ENCODE results near the gene OR4C12.
A peak's percentile ranks its signal among the peaks of the same experiment; 100 is the strongest.
"Not testable (repeated sequence)": the region's sequence is repeated elsewhere in the genome, so short reads cannot be mapped to it uniquely, and the experiment has no call there.

OR4C12 gene

DNA sequence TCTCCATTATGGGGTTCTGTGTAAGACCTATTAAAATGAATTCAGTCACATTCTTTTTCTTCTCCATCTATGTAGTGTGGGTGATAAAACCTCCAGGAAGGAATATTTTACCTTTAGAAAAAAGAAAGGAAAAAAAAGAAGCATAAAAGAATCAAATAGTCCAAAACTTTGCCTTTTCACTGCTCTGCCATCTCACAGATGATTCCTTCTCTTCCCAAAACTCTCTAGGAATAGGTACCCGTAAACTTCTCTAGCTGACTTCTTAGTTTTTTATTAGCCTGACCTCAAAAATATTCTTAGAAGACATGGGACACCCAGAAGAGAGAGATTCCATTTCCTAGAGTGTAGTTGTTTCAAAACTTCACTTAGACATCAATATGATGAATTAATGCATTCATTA, at the start of gene OR4C12:
Gene OR4C12, minus strand, starts transcription at position 101 of the 400 bp plus-strand sequence. Its CDS starts 34 bp downstream, at position 67.
- DNase-seq: not testable (repeated sequence)

DNA sequence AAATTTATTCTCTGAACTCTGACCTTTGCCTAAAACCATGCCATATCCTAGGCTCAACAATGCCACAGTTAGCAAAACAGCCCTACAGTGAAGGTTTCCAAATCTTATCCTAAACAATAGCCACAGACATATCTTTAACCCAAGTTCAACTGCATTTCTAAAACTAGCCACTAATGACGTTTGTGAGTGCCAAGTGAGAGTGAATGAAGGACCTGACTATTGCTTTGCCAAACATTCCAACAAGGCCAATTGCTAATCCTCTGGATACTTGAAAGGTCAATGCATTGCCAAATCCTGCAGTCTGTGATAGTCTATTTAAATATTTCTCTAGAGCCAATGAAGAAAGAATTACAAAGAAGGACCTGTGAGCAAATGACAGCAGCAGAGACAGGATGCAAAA, 47.9 kb upstream of the OR4C12 start:
- no peak for DNase-seq

DNA sequence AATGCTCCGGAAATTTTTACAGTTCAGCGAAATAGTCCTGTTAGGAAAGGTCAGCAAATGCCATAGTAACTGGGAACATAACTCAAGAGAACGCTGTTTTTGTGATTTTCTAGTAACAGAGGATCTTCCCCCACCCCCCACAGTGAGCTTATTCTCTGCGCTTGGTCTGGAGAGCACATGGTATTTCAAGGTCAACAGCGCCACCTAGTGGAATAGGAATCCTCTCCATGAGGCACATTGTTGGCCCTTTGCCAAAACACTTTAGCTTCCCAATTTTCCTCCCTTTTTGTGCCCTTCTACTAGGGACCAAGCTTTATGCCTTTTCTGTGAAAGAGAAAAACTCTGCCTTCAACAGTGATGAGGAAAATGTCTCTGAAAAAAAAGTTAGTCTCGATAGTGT, 13.2 kb upstream of the OR4C12 start:
- DNase-seq: peak; percentile 16

DNA sequence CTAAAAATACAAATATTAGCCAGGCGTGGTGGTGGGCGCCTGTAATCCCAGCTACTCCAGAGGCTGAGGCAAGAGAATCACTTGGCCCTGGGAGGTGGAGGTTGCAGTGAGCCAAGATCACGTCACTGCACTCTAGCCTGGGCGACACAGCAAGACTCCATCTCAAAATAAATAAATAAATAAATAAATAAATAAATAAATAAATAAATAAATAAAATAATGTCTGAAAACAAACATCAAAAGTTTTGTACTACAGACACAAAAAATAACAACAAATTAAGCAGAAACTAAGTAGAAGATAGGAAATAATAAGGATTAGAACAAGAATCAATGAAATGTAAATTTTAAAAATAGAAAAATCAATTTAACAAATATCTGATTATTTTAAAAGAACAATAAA, 8.9 kb downstream of the OR4C12 start:
- DNase-seq: not testable (repeated sequence)

DNA sequence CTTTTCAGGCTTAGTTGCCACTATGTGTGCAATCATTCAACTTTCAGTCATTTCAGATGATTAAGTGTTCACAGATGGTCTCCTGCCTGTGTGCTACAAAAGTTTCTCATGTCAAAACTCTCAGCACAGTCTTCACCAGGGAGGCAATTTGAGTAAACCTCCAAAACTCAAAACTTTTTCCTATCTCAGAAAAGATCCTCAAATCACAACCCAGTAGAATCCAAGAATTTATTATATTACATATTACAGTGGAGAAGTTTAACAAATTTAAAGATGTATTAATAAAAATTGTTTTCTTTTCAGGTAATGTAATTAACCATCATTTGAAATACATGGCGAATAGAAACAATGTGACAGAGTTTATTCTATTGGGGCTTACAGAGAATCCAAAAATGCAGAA, 30.2 kb downstream of the OR4C12 start, which contains the start of gene OR4C13:
Gene OR4C13, plus strand, starts transcription at position 301 of the 400 bp plus-strand sequence. Its CDS starts 32 bp downstream, at position 333.
- no peak for DNase-seq

DNA sequence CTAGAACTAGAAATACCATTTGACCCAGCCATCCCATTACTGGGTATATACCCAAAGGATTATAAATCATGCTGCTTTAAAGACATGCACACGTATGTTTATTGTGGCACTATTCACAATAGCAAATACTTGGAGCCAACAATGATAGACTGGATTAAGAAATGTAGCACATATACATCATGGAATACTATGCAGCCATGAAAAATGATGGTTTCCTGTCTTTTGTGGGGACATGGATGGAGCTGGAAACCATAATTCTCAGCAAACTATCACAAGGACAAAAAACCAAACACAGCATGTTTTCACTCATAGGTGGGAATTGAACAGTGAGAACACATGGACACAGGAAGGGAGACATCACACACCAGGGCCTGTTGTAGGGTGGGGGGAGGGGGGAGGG, 33.6 kb downstream of the OR4C12 start:
- not testable (repeated sequence) for DNase-seq
